ENCODE results near the gene NOTCH3. TPM values are rescaled to one million over a fixed set of nuclear protein-coding genes. Genes with fewer than 3 reads are reported as not detected.

NOTCH3 gene
- total and polyA plus RNA-seq, 4 donors, result 0.49 to 3.7 (median 2.9) TPM

GRCh38 chr19:15197942-15198341 is 2.9 kb downstream of the NOTCH3 start (continued):
- TF ChIP-seq RXRA (IDR thresholded peaks at IDR 0.05) (no peak), REST (IDR thresholded peaks at IDR 0.05) (no peak)

- Histone ChIP-seq H3K4me3 (ENCODE audit: low read depth in 1 of 3, low read length in 3 of 3) (no peak overlapping the region), H3K9me3 (ENCODE audit: control insufficient read depth in 4 of 4, low read length in 3 of 4) (no peaks in the 10 kb centered on the region), H3K27me3 (ENCODE audit: control insufficient read depth in 4 of 4, insufficient read depth in 4 of 4, low read length in 3 of 4) (peaks cover 0 to 4% (median 1%) of the 10 kb centered on the region in 4 donors), H3K36me3 (ENCODE audit: control insufficient read depth in 4 of 4, insufficient read depth in 3 of 4, low read depth in 1 of 4, low read length in 3 of 4) (no peaks in the 10 kb centered on the region), H3K27ac (ENCODE audit: low read depth in 1 of 2, low read length in 2 of 2) (no peak overlapping the region), H3K9ac (ENCODE audit: low read depth in 1 of 2, low read length in 2 of 2) (no peak overlapping the region), H3K4me1 (ENCODE audit: control insufficient read depth in 4 of 4, insufficient read depth in 4 of 4, low read length in 3 of 4) (peaks cover 0 to 5% (median 3%) of the 10 kb centered on the region in 4 donors)
- DNase-seq (ENCODE audit: low spot score), result no peak
- no peak for TF ChIP-seq RAD21 (IDR thresholded peaks at IDR 0.05)
- 31% methylated on average over 14 of the region's 14 CpGs for WGBS
Measured at GRCh38 chr19:15197275-15197941, 3.4 kb downstream of the NOTCH3 start.

GRCh38 chr19:15196360-15197005 is 4.3 kb downstream of the NOTCH3 start:
- H3K27me3 ChIP-seq (ENCODE audit: control insufficient read depth in 4 of 4, insufficient read depth in 4 of 4, low read length in 3 of 4), result peaks cover 0 to 4% (median 1%) of the 10 kb centered on the region in 4 donors
- H3K9ac ChIP-seq (ENCODE audit: low read depth in 1 of 2, low read length in 2 of 2), result no peak overlapping the region
- H3K27ac ChIP-seq (ENCODE audit: low read depth in 1 of 2, low read length in 2 of 2), result no peak overlapping the region
- H3K4me3 ChIP-seq (ENCODE audit: low read depth in 1 of 3, low read length in 3 of 3), result no peak overlapping the region
- peaks cover 0 to 5% (median 3%) of the 10 kb centered on the region in 4 donors for H3K4me1 ChIP-seq (ENCODE audit: control insufficient read depth in 4 of 4, insufficient read depth in 4 of 4, low read length in 3 of 4)
- DNase-seq (ENCODE audit: low spot score), result no peak
- TF ChIP-seq NR2F2 (IDR thresholded peaks at IDR 0.05) (no peak), YY1 (IDR thresholded peaks at IDR 0.05) (no peak), FOXA1 (IDR thresholded peaks at IDR 0.05) (no peak), RAD21 (IDR thresholded peaks at IDR 0.05) (no peak), REST (IDR thresholded peaks at IDR 0.05) (no peak), SP1 (IDR thresholded peaks at IDR 0.05) (no peak), HNF4G (IDR thresholded peaks at IDR 0.05) (no peak), HNF4A (conservative IDR thresholded peaks at IDR 0.05) (no peak), FOXA2 (IDR thresholded peaks at IDR 0.05) (no peak)
- TF ChIP-seq, protein P1, sequence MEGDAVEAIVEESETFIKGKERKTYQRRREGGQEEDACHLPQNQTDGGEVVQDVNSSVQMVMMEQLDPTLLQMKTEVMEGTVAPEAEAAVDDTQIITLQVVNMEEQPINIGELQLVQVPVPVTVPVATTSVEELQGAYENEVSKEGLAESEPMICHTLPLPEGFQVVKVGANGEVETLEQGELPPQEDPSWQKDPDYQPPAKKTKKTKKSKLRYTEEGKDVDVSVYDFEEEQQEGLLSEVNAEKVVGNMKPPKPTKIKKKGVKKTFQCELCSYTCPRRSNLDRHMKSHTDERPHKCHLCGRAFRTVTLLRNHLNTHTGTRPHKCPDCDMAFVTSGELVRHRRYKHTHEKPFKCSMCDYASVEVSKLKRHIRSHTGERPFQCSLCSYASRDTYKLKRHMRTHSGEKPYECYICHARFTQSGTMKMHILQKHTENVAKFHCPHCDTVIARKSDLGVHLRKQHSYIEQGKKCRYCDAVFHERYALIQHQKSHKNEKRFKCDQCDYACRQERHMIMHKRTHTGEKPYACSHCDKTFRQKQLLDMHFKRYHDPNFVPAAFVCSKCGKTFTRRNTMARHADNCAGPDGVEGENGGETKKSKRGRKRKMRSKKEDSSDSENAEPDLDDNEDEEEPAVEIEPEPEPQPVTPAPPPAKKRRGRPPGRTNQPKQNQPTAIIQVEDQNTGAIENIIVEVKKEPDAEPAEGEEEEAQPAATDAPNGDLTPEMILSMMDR (IDR thresholded peaks at IDR 0.05; ENCODE audit: low read depth, low read length, missing input control), result no peak
- H3K36me3 ChIP-seq (ENCODE audit: control insufficient read depth in 4 of 4, insufficient read depth in 3 of 4, low read depth in 1 of 4, low read length in 3 of 4), result no peaks in the 10 kb centered on the region
- 45% methylated on average over 4 of the region's 4 CpGs for WGBS
- no peaks in the 10 kb centered on the region for H3K9me3 ChIP-seq (ENCODE audit: control insufficient read depth in 4 of 4, low read length in 3 of 4)

Data from liver (tissue), 9 donors.